Transverse colon (tissue), 4 donors: Measurements from ENCODE around the gene ARF1. TPM values are rescaled to one million over a fixed set of nuclear protein-coding genes. Genes with fewer than 3 reads are reported as not detected.

Source experiments
- DNase-seq: peaks from one replicate; pipeline ENCODE4 v3.0.0-alpha.2; 2019
- H3K27ac ChIP-seq, 4 donors: fragments of 200-600 bp; sonication (generic); 2 replicates each; pipeline ENCODE4 v1.5.1; 2016 to 2018; ENCODE audit warnings: inconsistent platforms in 4 of 4
- H3K27me3 ChIP-seq: fragments of 200-600 bp; sonication (generic); 2 replicates; pipeline ENCODE4 v1.5.1; 2017; ENCODE audit warnings: inconsistent platforms
- H3K36me3 ChIP-seq, 4 donors: fragments of 200-600 bp; sonication (generic); 2 replicates each; pipeline ENCODE4 v1.5.1; 2017 to 2019; ENCODE audit warnings: inconsistent platforms in 4 of 4
- H3K4me1 ChIP-seq, 4 donors: fragments of 200-600 bp; sonication (generic); 2 replicates each; pipeline ENCODE4 v1.5.1; 2017 to 2020; ENCODE audit warnings: inconsistent platforms in 4 of 4
- H3K4me3 ChIP-seq, 4 donors: fragments of 200-600 bp; sonication (generic); 1 replicate in 1 of 4; 2 replicates in 3 of 4; pipeline versions ENCODE4 v1.5.1 to v1.6.1; 2017 to 2019; ENCODE audit warnings: inconsistent platforms in 4 of 4
- H3K9me3 ChIP-seq, 2 donors: fragments of 200-600 bp; sonication (generic); 2 replicates each; pipeline ENCODE4 v1.5.1; 2017 to 2019; ENCODE audit warnings: inconsistent platforms in 2 of 2
- EP300 ChIP-seq: sonication (generic); formaldehyde crosslinking; IDR thresholded peaks from one replicate; pipeline ENCODE4 v1.6.1; 2017; ENCODE audit warnings: antibody characterized with exemption, low read depth
- POLR2A ChIP-seq: fragments of 450-650 bp; IDR thresholded peaks from one replicate; pipeline ENCODE4 v1.6.1; 2016; ENCODE audit warnings: antibody characterized with exemption, mild to moderate bottlenecking, moderate library complexity
- POLR2AphosphoS5 ChIP-seq, 3 donors: sonication (generic); formaldehyde crosslinking; IDR thresholded peaks; one replicate each; pipeline ENCODE4 v1.6.1; 2016; ENCODE audit warnings: antibody characterized with exemption in 3 of 3
- WGBS, 2 donors: methylation state at CpG; one replicate each; pipeline ENCODE4 v1.1.5; 2018; ENCODE audit warnings: low coverage in 1 of 2; 5-methylcytosine and 5-hydroxymethylcytosine counted together
- in situ Hi-C, 4 donors: fragments of 200-750 bp; cut with MboI; loops; one replicate each; pipeline versions ENCODE4 v1.15.0 to v1.15.1; 2017; ENCODE audit warnings: low sequenced_read_pairs in 3 of 4, low pct_ligation_motif_present in 1 of 4, low pct_unique_long_range_greater_than_20kb in 1 of 4
- intact Hi-C: fragments of 100-400 bp; cut with DNase I; formaldehyde crosslinking; loops from one replicate; pipeline ENCODE4 v1.15.1; 2023; ENCODE audit warnings: low total_unique reads
- total RNA-seq, 4 donors: library from RNA; depleted of rRNA; stranded (reverse); fragments of >200 nt; gene quantifications; one replicate each; pipeline ENCODE4 v1.1.0, GENCODE V29; 2016
- TF ChIP-seq, protein P1 (sequence below), 5 experiments: fragments of 200-600 bp in 3 of 5; fragments of 450-650 bp in 2 of 5; sonication (generic) in 3 of 5; IDR thresholded peaks; 1 replicate in 2 of 5; 2 replicates in 3 of 5; pipeline ENCODE4 v1.5.1; 2016 to 2017; ENCODE audit warnings: antibody characterized with exemption in 5 of 5, inconsistent platforms in 3 of 5, mild to moderate bottlenecking in 2 of 5, moderate library complexity in 1 of 5

Gene ARF1
- total RNA-seq, 4 donors from 2014 or later, result 303 to 452 (median 375) TPM

DNA sequence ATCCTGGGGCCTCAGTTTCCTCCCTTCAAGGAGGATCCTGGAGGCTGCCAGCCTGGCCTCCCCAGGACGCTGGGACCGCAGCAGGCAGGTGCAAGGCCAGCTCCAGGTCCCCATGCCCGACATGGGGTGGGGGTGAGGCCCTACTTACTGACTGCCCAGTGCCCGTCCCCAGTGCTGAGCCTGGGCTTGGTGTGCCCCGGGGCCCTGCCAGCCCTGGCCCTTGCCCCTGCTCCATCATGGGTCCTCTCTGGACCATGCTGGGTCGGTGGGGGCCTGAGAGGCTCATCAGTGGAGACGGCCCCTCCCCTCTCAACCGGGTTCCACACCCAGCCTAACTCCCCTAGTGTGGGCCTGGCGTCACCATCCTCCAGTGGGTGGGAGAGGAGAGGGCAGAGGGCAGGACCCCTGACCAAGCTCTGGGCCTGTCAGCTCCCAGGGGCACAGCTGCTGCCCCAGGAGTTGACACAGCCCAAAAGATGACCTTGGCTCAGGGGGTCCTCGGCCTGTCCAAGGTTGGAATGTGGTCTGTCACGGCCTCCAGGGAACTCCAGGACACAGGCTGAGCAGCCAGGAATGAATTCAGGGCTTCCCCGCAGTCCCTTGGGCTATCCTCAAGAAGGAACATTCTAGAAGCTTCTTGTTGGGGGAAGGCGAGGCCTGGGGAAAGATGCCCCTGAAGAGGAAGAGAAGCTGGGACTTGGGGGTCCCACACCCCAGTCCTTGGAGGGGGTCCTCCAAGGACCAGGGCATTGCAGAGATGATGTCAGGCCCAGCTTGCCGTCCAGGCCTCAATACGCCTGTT lies 17.6 kb upstream of the ARF1 start:
- no peak overlapping the region for H3K4me3 ChIP-seq
- in situ Hi-C loops (no loop called here), intact Hi-C loops (no loop called here)
- no peak for DNase-seq
- no peaks in the 10 kb centered on the region for H3K9me3 ChIP-seq
- WGBS, 2 donors, result 75% methylated on average over 15 of the region's 15 CpGs; no CpG with 5 or more reads in 1 of the 2 donors
- TF ChIP-seq POLR2AphosphoS5 (IDR thresholded peaks at IDR 0.05), result no peak
- no peak for TF ChIP-seq EP300
- TF ChIP-seq POLR2A, result no peak
- TF ChIP-seq, protein P1, sequence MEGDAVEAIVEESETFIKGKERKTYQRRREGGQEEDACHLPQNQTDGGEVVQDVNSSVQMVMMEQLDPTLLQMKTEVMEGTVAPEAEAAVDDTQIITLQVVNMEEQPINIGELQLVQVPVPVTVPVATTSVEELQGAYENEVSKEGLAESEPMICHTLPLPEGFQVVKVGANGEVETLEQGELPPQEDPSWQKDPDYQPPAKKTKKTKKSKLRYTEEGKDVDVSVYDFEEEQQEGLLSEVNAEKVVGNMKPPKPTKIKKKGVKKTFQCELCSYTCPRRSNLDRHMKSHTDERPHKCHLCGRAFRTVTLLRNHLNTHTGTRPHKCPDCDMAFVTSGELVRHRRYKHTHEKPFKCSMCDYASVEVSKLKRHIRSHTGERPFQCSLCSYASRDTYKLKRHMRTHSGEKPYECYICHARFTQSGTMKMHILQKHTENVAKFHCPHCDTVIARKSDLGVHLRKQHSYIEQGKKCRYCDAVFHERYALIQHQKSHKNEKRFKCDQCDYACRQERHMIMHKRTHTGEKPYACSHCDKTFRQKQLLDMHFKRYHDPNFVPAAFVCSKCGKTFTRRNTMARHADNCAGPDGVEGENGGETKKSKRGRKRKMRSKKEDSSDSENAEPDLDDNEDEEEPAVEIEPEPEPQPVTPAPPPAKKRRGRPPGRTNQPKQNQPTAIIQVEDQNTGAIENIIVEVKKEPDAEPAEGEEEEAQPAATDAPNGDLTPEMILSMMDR (IDR thresholded peaks at IDR 0.05), result no peak
- H3K4me1 ChIP-seq, result peaks cover 0 to 10% (median 10%) of the 10 kb centered on the region in 4 donors
- H3K36me3 ChIP-seq, result no peaks in the 10 kb centered on the region
- H3K27me3 ChIP-seq, result peaks cover 77% of the 10 kb centered on the region
- H3K27ac ChIP-seq, result no peak overlapping the region

DNA sequence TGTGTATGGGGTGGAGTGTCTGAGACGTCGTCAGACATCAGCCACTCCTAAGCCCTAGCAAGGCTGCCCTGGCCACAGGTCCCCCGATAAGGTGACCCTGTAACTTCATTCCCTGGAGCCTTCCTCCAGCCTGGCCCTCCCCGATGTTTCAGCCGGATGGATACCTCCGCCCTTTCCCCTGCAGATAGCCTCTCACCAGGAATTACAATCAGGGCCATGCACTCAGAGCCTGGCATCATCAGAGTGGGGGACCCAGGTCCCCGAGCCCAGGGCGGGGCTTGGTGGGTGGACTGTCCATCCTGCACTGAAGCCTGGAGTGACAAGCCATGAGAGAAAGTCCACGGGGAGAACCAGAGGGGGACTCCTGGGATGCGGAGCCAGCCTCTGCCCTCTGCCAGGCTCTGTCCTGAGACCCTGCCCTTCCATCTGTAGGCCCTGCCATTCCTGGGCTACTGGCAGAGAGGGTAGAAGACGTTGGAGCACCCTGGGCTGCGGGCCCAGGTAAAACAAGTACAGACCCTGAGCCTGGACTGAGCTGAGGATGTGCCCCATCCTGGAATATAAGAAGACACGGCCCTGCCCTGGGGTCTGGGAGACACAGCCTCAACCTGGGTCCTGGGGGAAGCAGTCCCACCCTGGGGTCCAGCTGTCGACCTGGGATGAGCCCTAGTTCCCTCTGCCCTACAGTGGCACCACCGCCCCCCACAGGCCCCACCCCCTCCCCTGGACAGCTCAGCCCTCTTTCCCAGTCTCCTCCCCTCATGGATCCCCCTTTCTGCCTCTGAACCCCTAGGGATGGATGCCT lies 16.8 kb upstream of the ARF1 start:
- peaks cover 0 to 2% (median 2%) of the 10 kb centered on the region in 4 donors for H3K4me1 ChIP-seq
- in situ Hi-C loops, result no loop called here
- intact Hi-C loops, result no loop called here
- H3K36me3 ChIP-seq, result no peaks in the 10 kb centered on the region
- no peak for DNase-seq
- TF ChIP-seq, protein P1 (IDR thresholded peaks at IDR 0.05), result no peak
- WGBS, 2 donors, result 79 to 84% methylated on average over 5 to 14 of the region's 15 CpGs
- H3K27me3 ChIP-seq, result peaks cover 69% of the 10 kb centered on the region
- no peak overlapping the region for H3K4me3 ChIP-seq
- no peak overlapping the region for H3K27ac ChIP-seq
- no peaks in the 10 kb centered on the region for H3K9me3 ChIP-seq

DNA sequence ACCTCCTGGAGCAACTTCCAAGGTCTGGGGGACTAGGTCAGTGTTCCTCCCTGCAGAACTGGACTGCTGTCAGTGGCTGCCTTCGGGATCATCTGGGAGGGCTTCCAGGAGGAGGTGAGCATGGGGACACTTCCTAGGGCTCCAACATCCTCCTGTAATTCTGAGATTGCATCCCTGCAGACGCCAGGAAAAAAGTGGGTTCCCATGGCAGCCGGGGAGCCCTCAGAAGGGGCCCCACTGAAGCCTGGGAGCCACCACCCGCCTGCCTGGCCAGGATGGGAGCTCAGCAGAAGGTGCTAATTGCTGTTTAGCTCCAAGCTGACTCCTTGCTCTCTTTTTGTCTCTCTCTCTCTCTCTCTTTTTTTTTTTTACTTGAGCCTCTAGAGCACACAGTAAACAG lies 16.1 kb upstream of the ARF1 start:
- DNase-seq, result no peak
- no peaks in the 10 kb centered on the region for H3K36me3 ChIP-seq
- peaks cover 62% of the 10 kb centered on the region for H3K27me3 ChIP-seq
- no peak overlapping the region for H3K27ac ChIP-seq
- H3K4me1 ChIP-seq, result no peaks in the 10 kb centered on the region
- H3K4me3 ChIP-seq, result no peak overlapping the region
- WGBS, 2 donors, result 57 to 70% methylated on average over 2 to 3 of the region's 4 CpGs
- TF ChIP-seq, protein P1 (IDR thresholded peaks at IDR 0.05), result no peak
- TF ChIP-seq EP300 (no peak), POLR2A (no peak), POLR2AphosphoS5 (IDR thresholded peaks at IDR 0.05) (no peak)
- no peaks in the 10 kb centered on the region for H3K9me3 ChIP-seq
- in situ Hi-C loops, result no loop called here
- intact Hi-C loops, result no loop called here

DNA sequence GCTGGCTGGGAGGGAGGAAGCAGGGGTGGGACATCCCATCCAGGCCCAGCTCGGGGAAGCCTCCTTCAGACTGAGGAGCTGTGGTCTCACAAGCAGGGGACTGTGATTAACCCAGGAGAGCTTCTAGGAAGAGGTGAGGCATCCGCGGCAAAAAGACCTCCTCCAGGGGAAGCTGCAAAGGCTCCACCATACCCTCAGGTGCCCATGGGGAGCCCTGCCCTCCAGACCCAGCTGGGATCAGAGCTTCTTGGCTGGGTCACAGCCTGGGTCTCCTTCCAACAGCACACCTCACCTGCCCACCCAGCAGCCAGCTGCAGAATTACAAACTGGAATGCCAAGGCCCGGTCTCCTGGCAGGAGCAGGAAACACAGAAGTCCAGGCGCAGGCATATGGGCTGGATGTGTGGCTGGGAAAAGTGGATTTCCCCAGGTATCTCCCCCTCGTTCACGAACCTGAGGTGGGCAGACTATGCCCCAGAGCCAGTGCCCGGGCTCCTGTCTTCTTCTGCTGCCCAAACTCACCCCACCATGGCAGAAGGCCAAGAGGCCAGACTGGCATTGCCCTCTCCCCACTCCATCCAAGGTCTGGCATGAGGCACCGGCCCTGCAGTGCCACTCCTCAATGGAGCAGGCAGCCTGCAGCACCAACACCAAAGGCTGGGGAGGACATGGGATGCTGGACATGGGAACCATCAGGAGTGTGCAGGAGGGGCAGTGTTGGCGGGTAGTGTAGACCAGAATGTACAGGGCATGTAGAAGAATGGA lies 15.4 kb upstream of the ARF1 start:
- Histone ChIP-seq H3K4me3 (no peak overlapping the region), H3K9me3 (no peaks in the 10 kb centered on the region), H3K27me3 (peaks cover 56% of the 10 kb centered on the region), H3K27ac (no peak overlapping the region), H3K4me1 (no peaks in the 10 kb centered on the region), H3K36me3 (no peaks in the 10 kb centered on the region)
- 57 to 83% methylated on average over 1 to 10 of the region's 10 CpGs for WGBS, 2 donors
- in situ Hi-C loops, result no loop called here
- intact Hi-C loops, result no loop called here
- TF ChIP-seq EP300, result no peak
- TF ChIP-seq POLR2AphosphoS5 (IDR thresholded peaks at IDR 0.05), result no peak
- no peak for TF ChIP-seq POLR2A
- TF ChIP-seq, protein P1 (IDR thresholded peaks at IDR 0.05), result no peak
- DNase-seq, result no peak
